ENCODE measurements around the gene GPR101.

GRCh38 chrX:137052643-137053235, 18.9 kb upstream of the GPR101 start:
- TF ChIP-seq, protein P1, sequence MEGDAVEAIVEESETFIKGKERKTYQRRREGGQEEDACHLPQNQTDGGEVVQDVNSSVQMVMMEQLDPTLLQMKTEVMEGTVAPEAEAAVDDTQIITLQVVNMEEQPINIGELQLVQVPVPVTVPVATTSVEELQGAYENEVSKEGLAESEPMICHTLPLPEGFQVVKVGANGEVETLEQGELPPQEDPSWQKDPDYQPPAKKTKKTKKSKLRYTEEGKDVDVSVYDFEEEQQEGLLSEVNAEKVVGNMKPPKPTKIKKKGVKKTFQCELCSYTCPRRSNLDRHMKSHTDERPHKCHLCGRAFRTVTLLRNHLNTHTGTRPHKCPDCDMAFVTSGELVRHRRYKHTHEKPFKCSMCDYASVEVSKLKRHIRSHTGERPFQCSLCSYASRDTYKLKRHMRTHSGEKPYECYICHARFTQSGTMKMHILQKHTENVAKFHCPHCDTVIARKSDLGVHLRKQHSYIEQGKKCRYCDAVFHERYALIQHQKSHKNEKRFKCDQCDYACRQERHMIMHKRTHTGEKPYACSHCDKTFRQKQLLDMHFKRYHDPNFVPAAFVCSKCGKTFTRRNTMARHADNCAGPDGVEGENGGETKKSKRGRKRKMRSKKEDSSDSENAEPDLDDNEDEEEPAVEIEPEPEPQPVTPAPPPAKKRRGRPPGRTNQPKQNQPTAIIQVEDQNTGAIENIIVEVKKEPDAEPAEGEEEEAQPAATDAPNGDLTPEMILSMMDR (conservative IDR thresholded peaks at IDR 0.05; ENCODE audit: low read depth, low read length) = no peak
- TF ChIP-seq POLR2A (IDR thresholded peaks at IDR 0.05; ENCODE audit: low read depth, low read length) (no peak), RFX5 (IDR thresholded peaks at IDR 0.05; ENCODE audit: low read depth, low read length) (no peak), RCOR1 (IDR thresholded peaks at IDR 0.05; ENCODE audit: insufficient replicate concordance, low read length) (no peak), FOS (IDR thresholded peaks at IDR 0.05; ENCODE audit: low read depth, low read length) (no peak), MAZ (IDR thresholded peaks at IDR 0.05; ENCODE audit: borderline replicate concordance, low read depth, low read length) (no peak), RAD21 (IDR thresholded peaks at IDR 0.05; ENCODE audit: low read length) (no peak), MXI1 (IDR thresholded peaks at IDR 0.05; ENCODE audit: borderline replicate concordance, low read depth, low read length) (no peak), SMC3 (IDR thresholded peaks at IDR 0.05; ENCODE audit: low read depth, low read length) (no peak)
